Ovary (tissue), 3 donors: ENCODE data around the gene RABL6.

ENCODE experiments used
- CTCF ChIP-seq, 3 donors: fragments of 450-650 bp in 2 of 3; fragments of 200-600 bp in 1 of 3; IDR thresholded peaks; one replicate each; pipeline versions ENCODE4 v1.5.1 to v1.8.0; 2016 to 2022; ENCODE audit warnings: antibody characterized with exemption in 3 of 3, mild to moderate bottlenecking in 1 of 3
- EP300 ChIP-seq: sonication (generic); formaldehyde crosslinking; IDR thresholded peaks from one replicate; pipeline ENCODE4 v1.6.1; 2017; ENCODE audit warnings: antibody characterized with exemption
- POLR2A ChIP-seq: fragments of 450-650 bp; IDR thresholded peaks from one replicate; pipeline ENCODE4 v1.6.1; 2017; ENCODE audit warnings: antibody characterized with exemption, mild to moderate bottlenecking, moderate library complexity
- donor health status: DM: no; HTN: no; CAD: no.

GRCh38 chr9:136803551-136804508, 3.9 kb upstream of the RABL6 start:
- TF ChIP-seq CTCF (IDR thresholded peaks at IDR 0.05) (no peak), POLR2A (no peak), EP300 (no peak)
